IPS-15b (cell line): ENCODE data around the gene PCSK1.

ENCODE experiments used
- H3K27me3 ChIP-seq: one replicate; pipeline ENCODE4 v1.6.1; 2013; ENCODE audit warnings: low read length; ENCODE audit not compliant: control insufficient read depth, insufficient read depth
- H3K36me3 ChIP-seq: one replicate; pipeline ENCODE4 v1.6.1; 2013; ENCODE audit warnings: low read length; ENCODE audit not compliant: control insufficient read depth, insufficient read depth
- H3K4me1 ChIP-seq: one replicate; pipeline ENCODE4 v1.6.1; 2013; ENCODE audit warnings: mild to moderate bottlenecking, low read length; ENCODE audit not compliant: control insufficient read depth, insufficient read depth
- H3K4me3 ChIP-seq: one replicate; pipeline ENCODE4 v1.5.1; 2013; ENCODE audit warnings: low read depth, low read length
- H3K9ac ChIP-seq: one replicate; pipeline ENCODE4 v1.6.1; 2013; ENCODE audit warnings: low read depth, mild to moderate bottlenecking, low read length
- H3K9me3 ChIP-seq: one replicate; pipeline ENCODE4 v1.6.1; 2013; ENCODE audit warnings: mild to moderate bottlenecking, low read length; ENCODE audit not compliant: control insufficient read depth, insufficient read depth

Gene PCSK1

GRCh38 chr5:96455789-96456188, 22.7 kb upstream of the PCSK1 start:
- Histone ChIP-seq H3K4me1 (no peaks in the 10 kb centered on the region), H3K27me3 (no peaks in the 10 kb centered on the region), H3K9ac (no peak overlapping the region), H3K36me3 (no peaks in the 10 kb centered on the region), H3K9me3 (no peaks in the 10 kb centered on the region), H3K4me3 (no peak overlapping the region)

GRCh38 chr5:96453394-96453793, 20.3 kb upstream of the PCSK1 start:
- H3K27me3 ChIP-seq: no peaks in the 10 kb centered on the region
- no peaks in the 10 kb centered on the region for H3K4me1 ChIP-seq
- H3K9me3 ChIP-seq: no peaks in the 10 kb centered on the region
- no peaks in the 10 kb centered on the region for H3K36me3 ChIP-seq
- no peak overlapping the region for H3K9ac ChIP-seq
- no peak overlapping the region for H3K4me3 ChIP-seq

- Histone ChIP-seq H3K9ac (no peak overlapping the region), H3K36me3 (no peaks in the 10 kb centered on the region), H3K9me3 (no peaks in the 10 kb centered on the region), H3K4me3 (no peak overlapping the region), H3K4me1 (peaks cover 9% of the 10 kb centered on the region), H3K27me3 (no peaks in the 10 kb centered on the region)
Measured at GRCh38 chr5:96447949-96448348, 14.9 kb upstream of the PCSK1 start.

GRCh38 chr5:96440185-96440538, 7.1 kb upstream of the PCSK1 start:
- H3K4me1 ChIP-seq: peaks cover 4% of the 10 kb centered on the region
- peaks cover 9% of the 10 kb centered on the region for H3K27me3 ChIP-seq
- no peak overlapping the region for H3K9ac ChIP-seq
- no peak overlapping the region for H3K4me3 ChIP-seq
- no peaks in the 10 kb centered on the region for H3K9me3 ChIP-seq
- no peaks in the 10 kb centered on the region for H3K36me3 ChIP-seq

- peaks cover 15% of the 10 kb centered on the region for H3K27me3 ChIP-seq
- no peaks in the 10 kb centered on the region for H3K36me3 ChIP-seq
- peaks cover 7% of the 10 kb centered on the region for H3K4me1 ChIP-seq
- no peaks in the 10 kb centered on the region for H3K9me3 ChIP-seq
- H3K4me3 ChIP-seq: no peak overlapping the region
- no peak overlapping the region for H3K9ac ChIP-seq
Measured at GRCh38 chr5:96439477-96440184, 6.6 kb upstream of the PCSK1 start.

GRCh38 chr5:96434201-96434645, 1.2 kb upstream of the PCSK1 start:
- Histone ChIP-seq H3K36me3 (no peaks in the 10 kb centered on the region), H3K27me3 (peaks cover 59% of the 10 kb centered on the region), H3K4me3 (peak overlapping the region; percentile 36), H3K9me3 (no peaks in the 10 kb centered on the region), H3K4me1 (peaks cover 18% of the 10 kb centered on the region), H3K9ac (no peak overlapping the region)

GRCh38 chr5:96432216-96433065, 607 bp downstream of the PCSK1 start:
- no peaks in the 10 kb centered on the region for H3K9me3 ChIP-seq
- H3K4me3 ChIP-seq: peak overlapping the region; percentile 86
- peak overlapping the region; percentile 16 for H3K9ac ChIP-seq
- H3K27me3 ChIP-seq: peaks cover 59% of the 10 kb centered on the region
- no peaks in the 10 kb centered on the region for H3K36me3 ChIP-seq
- H3K4me1 ChIP-seq: peaks cover 16% of the 10 kb centered on the region

GRCh38 chr5:96431376-96432187, 1.5 kb downstream of the PCSK1 start:
- H3K4me3 ChIP-seq: peak overlapping the region; percentile 86
- peaks cover 59% of the 10 kb centered on the region for H3K27me3 ChIP-seq
- H3K9ac ChIP-seq: peak overlapping the region; percentile 16

GRCh38 chr5:96427824-96428223, 5.2 kb downstream of the PCSK1 start:
- H3K9ac ChIP-seq: no peak overlapping the region
- no peaks in the 10 kb centered on the region for H3K9me3 ChIP-seq
- H3K36me3 ChIP-seq: no peaks in the 10 kb centered on the region
- H3K4me1 ChIP-seq: peaks cover 6% of the 10 kb centered on the region
- H3K27me3 ChIP-seq: peaks cover 29% of the 10 kb centered on the region
- H3K4me3 ChIP-seq: no peak overlapping the region

More at GRCh38 chr5:96431376-96432187, 1.5 kb downstream of the PCSK1 start:
- H3K9me3 ChIP-seq: no peaks in the 10 kb centered on the region
- H3K36me3 ChIP-seq: no peaks in the 10 kb centered on the region
- peaks cover 16% of the 10 kb centered on the region for H3K4me1 ChIP-seq

GRCh38 chr5:96426831-96427230, 6.2 kb downstream of the PCSK1 start:
- H3K4me1 ChIP-seq: peaks cover 6% of the 10 kb centered on the region
- no peak overlapping the region for H3K9ac ChIP-seq
- no peaks in the 10 kb centered on the region for H3K36me3 ChIP-seq
- H3K4me3 ChIP-seq: no peak overlapping the region
- no peaks in the 10 kb centered on the region for H3K9me3 ChIP-seq
- peaks cover 20% of the 10 kb centered on the region for H3K27me3 ChIP-seq

- peaks cover 7% of the 10 kb centered on the region for H3K27me3 ChIP-seq
- H3K36me3 ChIP-seq: no peaks in the 10 kb centered on the region
- H3K4me3 ChIP-seq: no peak overlapping the region
- H3K9ac ChIP-seq: no peak overlapping the region
- H3K9me3 ChIP-seq: no peaks in the 10 kb centered on the region
- H3K4me1 ChIP-seq: no peaks in the 10 kb centered on the region
Measured at GRCh38 chr5:96425443-96425842, 7.6 kb downstream of the PCSK1 start.
